NCI-H2081 (cell line): ENCODE results near the gene ACADSB.

Experiments
- DNase-seq, 2 experiments: peaks; one replicate each; lab custom pipeline; 2025; lab: John Stamatoyannopoulos, UW

The ACADSB gene

DNA sequence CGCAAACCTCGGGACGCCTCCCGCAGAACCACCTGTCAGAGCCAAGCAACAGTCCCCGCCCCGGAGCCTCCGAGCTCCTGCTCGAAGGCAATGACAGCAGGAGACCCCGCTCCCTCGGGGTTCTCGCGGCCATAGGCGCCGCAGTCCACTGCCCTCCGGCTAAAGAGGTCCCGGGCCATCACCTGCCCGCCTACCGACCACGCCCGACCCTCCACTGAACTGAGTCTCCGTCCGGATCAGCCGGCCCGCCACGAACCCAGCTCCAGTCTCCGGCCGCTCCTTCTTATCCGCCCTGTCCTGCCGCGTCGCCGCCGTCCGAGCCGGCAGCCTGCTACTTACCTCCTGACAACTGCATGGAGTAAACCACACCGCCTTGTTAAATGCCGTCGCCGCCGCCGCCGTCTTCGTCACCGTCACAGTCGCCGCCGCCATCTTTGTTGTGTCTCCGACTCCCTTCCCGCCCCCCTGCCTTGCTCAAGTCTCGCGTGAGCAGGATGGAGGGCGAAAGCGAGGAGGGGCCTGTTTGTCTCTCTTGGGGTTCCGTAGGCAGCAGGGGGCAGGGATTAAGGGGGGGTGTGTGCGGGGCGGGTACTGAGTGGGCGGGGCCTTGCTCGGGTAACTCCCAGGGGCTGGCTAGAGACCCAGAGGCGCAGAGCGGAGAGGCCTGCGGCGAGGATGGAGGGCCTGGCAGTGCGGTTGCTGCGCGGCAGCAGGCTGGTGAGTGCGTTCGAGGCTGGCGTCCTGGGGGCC, at the start of gene ACADSB, which contains the start of gene IKZF5:
Gene ACADSB (plus strand): TSS at position 652 of the 750 bp plus-strand sequence. CDS start 24 bp downstream, at position 676.
Gene IKZF5 (minus strand): TSS at position 441 of the 750 bp plus-strand sequence. CDS start 10,170 bp downstream, outside the sequence.
- peak; percentile 90 to 93 for DNase-seq

- no peak for DNase-seq
These were observed 46.4 kb upstream of the ACADSB start for GRCh38 chr10:122962405-122962804.

DNA sequence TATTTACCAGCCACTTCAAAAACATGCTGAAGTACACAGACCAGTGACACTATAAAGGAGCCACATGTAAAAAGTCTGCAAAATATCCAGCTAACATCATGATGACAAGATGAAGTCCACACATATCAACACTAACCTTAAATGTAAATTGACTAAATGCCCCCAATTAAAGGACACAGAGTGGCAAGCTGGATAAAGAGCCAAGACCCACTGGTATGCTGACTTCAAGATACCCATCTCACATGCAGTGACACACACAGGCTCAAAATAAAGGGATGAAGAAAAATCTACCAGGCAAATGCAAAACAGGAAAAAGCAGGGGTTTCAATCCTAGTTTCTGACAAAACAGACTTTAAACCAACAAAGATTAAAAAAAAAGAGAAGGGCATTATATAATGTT, 41.9 kb upstream of the ACADSB start:
- DNase-seq: no peak

- DNase-seq: no peak
These were observed 40.1 kb upstream of the ACADSB start for GRCh38 chr10:122968698-122969097.

DNA sequence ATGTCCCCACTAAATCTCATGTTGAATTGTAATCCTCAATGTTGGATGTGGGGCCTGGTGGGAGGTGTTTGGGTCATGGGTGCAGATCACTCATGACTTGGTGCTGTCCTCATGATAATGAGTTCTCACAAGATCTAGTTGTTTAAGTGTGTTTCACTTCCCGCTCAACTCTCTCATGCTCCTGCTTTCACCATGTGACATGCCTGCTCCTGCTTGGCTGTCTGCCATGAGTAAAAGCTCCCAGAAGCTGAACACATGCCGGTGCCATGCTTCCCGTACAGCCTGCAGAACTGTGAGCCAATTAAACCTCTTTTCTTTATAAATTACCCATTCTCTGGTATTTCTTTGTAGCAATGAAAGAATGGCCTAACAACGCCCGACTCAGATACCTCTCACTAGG, 34.8 kb upstream of the ACADSB start:
- no peak for DNase-seq

GRCh38 chr10:122974543-122975064, 34.2 kb upstream of the ACADSB start:
- no peak for DNase-seq

- peak; percentile 78 to 85 for DNase-seq
These were observed 28.4 kb upstream of the ACADSB start, which contains the start of gene PSTK for GRCh38 chr10:122980209-122981065. Gene PSTK (plus strand): TSS chr10:122980401. CDS start chr10:122980480, 79 bp downstream.

DNA sequence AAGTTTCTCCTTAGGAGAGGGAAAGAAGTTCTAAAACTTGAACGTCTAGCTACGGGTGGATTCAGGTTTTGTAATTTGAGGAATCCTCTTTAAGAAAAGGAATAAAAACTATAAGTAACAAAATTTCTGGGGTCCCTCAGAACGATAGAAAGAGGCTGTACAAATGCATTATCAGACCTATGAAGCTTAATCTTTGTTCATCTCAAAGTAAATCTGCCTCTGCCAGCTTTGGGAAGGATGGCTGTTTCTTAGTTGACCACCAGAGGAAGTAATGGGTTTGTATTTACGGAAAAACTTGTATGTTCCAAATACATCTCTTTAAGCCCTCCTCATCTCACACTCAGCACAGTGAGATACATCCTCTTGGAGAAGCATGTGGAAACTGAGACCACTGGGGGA, 27.7 kb upstream of the ACADSB start:
- DNase-seq: no peak

- no peak for DNase-seq
These were observed 24.9 kb upstream of the ACADSB start for GRCh38 chr10:122983898-122984297.

- no peak for DNase-seq
These were observed 24.1 kb upstream of the ACADSB start for GRCh38 chr10:122984708-122985107.

- DNase-seq: no peak
These were observed 22.5 kb upstream of the ACADSB start for GRCh38 chr10:122986335-122986734.

DNA sequence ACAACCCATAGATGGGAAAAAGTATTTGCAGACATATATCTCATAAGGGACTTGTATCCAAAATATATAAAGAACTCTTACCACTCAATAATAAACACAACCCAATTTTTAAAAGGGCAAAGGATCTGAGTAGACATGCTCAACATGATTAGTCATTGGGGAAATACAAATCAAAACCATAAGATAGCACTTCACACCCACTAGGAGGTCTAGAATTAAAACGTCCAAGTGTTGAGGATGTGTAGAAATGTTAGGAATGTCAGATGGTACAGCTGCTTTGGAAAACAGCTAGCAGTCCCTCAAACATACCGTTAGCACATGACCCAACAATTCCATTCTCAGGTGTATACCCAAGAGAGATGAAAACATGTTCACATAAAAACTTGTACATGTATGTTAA, 20.3 kb upstream of the ACADSB start:
- DNase-seq: no peak

DNA sequence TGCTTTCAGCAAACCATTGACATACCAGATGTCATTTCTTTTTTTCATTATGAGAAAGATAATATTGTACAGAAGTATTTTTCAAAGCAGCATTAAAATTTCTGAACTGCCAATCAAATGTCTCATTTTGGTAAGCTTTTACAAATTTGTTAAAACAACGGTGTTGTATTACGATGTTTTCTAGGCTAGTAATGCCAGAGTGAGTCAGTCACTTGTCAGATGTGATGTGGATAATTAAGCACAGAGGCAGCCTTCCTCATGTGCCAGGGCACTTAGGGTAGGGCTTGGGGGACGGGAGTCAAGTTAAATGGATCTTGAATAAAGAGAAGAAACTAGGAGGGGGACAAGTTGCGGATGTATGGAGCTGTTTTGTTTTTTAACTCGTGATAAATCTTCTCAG, 18.5 kb upstream of the ACADSB start:
- no peak for DNase-seq

- DNase-seq: no peak
These were observed 16.7 kb upstream of the ACADSB start for GRCh38 chr10:122992031-122992585.

GRCh38 chr10:122993797-122994336, 14.9 kb upstream of the ACADSB start:
- DNase-seq: no peak

- no peak for DNase-seq
These were observed 12.9 kb upstream of the ACADSB start for GRCh38 chr10:122995936-122996335.

DNA sequence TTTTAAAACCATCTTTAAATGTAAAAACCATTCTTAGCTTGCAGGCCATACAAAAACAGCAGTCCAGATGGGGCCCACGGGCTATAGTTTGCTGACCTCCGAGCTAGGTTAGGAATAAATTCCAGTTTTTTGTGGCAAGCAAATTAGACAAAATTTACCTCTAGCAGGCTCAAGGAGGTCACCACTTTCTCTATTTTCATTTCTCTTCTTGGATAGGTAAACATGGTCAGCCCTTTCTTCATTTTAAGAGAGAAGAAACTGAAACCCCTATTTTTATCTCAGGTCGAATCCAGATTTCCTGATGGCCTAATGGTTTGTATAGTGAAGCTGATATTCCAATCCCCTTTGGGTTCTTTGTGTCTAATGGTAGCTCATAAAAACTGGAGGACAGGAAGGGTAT, 10.9 kb upstream of the ACADSB start:
- no peak for DNase-seq

- DNase-seq: no peak
These were observed 10.4 kb upstream of the ACADSB start for GRCh38 chr10:122998360-122998917.

GRCh38 chr10:122998934-122999333, 9.9 kb upstream of the ACADSB start:
- DNase-seq: no peak

DNA sequence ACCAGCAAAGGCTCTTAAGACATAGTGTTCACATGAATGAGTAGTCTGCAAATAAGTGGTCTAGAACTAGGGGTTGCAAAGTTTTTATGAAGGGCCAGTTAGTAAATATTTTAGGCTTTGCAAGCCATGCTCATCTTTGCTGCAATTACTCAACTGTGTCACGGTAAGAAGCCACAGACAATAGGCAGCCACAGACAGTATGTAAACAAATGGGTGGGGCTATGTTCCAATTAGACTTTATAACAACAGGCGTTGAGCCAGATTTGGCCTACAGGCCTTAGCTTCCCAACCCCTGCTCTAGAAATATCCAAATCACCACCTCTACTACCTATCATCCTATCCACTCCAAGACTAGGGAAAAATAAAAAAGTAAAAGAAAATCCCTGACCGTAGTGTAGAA, 9.5 kb upstream of the ACADSB start:
- peak in 1 of 2 experiments; percentile 10 for DNase-seq

DNA sequence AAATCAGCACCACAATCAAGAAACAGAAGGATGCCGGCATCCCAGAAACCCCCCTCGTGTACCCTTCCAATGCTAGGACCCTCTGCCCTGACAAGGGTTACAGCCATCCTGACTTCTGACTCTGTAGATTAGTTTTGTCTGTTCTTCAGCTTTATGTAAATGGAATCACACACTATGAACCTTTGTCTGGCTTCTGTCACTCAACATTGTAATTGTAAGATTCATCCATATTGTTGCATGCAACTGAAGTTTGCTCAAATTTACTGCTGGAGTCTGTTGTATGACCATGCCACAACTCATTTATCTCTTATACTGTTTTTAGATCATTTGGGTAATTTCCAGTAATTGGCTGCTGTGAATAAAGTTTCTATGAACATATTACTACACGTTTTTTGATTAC, 8.7 kb upstream of the ACADSB start:
- DNase-seq: no peak

DNA sequence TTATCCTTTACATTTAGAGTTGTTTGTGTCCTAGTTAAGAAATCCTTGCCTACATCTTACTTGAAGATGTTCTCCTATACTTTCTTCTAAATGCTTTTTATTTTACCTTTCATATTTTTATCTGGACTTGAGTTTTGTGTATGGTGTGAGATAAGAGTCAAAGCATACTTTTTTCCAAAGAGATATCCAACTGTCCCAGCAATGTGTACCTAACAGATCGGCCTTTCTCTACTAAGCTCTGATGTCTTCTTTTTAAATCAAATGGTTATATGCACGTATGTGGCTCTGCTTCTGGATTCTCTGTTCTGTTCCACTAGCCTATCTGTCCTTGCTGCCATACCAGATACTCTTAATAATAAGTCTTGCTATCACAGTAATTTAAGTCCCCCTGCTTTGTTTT, 7.4 kb upstream of the ACADSB start:
- DNase-seq: no peak
